K562 (cell line): Measurements from ENCODE around the gene ATPAF2. TPM values are rescaled to one million over a fixed set of nuclear protein-coding genes. Genes with fewer than 3 reads are reported as not detected.

Experiments used
- ELF1 ChIP-seq: fragments of 200-800 bp; sonication (Bioruptor generic); IDR thresholded peaks from 2 replicates; pipeline ENCODE4 v1.6.1; 2016; ENCODE audit warnings: missing genetic modification characterization, missing compliant biosample characterization
- EZH2 ChIP-seq: IDR thresholded peaks from 2 replicates; pipeline ENCODE4 v1.6.1; 2012; ENCODE audit warnings: low read depth, mild to moderate bottlenecking, inconsistent platforms, low read length, borderline replicate concordance
- HOXB6 ChIP-seq: fragments of 250-450 bp; sonication (Bioruptor Pico); IDR thresholded peaks from 2 replicates; pipeline ENCODE4 v1.5.1; 2022; ENCODE audit warnings: mild to moderate bottlenecking, borderline replicate concordance
- NFRKB ChIP-seq: fragments of 450-650 bp; IDR thresholded peaks from 2 replicates; pipeline ENCODE4 v1.6.1; 2016; ENCODE audit warnings: low read depth
- PURB ChIP-seq: sonication (generic); formaldehyde crosslinking; IDR thresholded peaks from 2 replicates; pipeline ENCODE4 v1.9.0; 2021; ENCODE audit warnings: low read depth, mild to moderate bottlenecking, missing genetic modification reagents
- SMAD3 ChIP-seq: fragments of 450-650 bp; formaldehyde crosslinking; conservative IDR thresholded peaks from 2 replicates; pipeline ENCODE4 v1.4.0; 2020; ENCODE audit warnings: mild to moderate bottlenecking
- SREBF1 ChIP-seq: fragments of 150-350 bp; IDR thresholded peaks from 2 replicates; pipeline ENCODE4 v1.6.1; 2014; ENCODE audit warnings: antibody characterized with exemption, low read depth, low read length, borderline replicate concordance
- SRSF3 ChIP-seq: fragments of 200-400 bp; formaldehyde crosslinking; IDR thresholded peaks from 2 replicates; pipeline ENCODE4 v1.6.1; 2016; ENCODE audit warnings: mild to moderate bottlenecking, low read length, moderate library complexity; ENCODE audit not compliant: insufficient read depth
- ZNF707 ChIP-seq: fragments of 250-450 bp; sonication (Bioruptor Pico); conservative IDR thresholded peaks from 2 replicates; pipeline ENCODE4 v1.8.0; 2022; ENCODE audit warnings: inconsistent platforms, mild to moderate bottlenecking, moderate library complexity
- polyA plus RNA-seq, 8 experiments: library from polyadenylated mRNA; depleted of rRNA in 4 of 8; stranded (reverse) in 5 of 8; unstranded in 3 of 8; fragments of >200 nt; fragmentation: Nextera tagmentation in 2 of 8; fragmentation: Illumina TruSeq in 1 of 8; extraction: Ambion mirVana in 2 of 8; extraction: Trizol in 1 of 8; gene quantifications; 2 replicates each; pipeline versions ENCODE4 v1.2.1 to v1.2.3, GENCODE V29; 2011 to 2014; ENCODE audit warnings: inconsistent platforms in 1 of 8, missing spikeins in 1 of 8
- total RNA-seq, 7 experiments: library from RNA; depleted of rRNA in 6 of 7; stranded (reverse); fragments of >200 nt in 6 of 7; fragmentation: Illumina TruSeq in 2 of 7; extraction: Trizol in 2 of 7; gene quantifications; 2 replicates each; pipeline versions ENCODE4 v1.2.1 to v1.2.3, GENCODE V29; 2011 to 2021; ENCODE audit warnings: low replicate concordance in 1 of 7
- TF ChIP-seq, protein P1 (sequence below), 2 experiments: fragments of 450-650 bp; formaldehyde crosslinking in 1 of 2; IDR thresholded peaks; 2 replicates each; pipeline versions ENCODE4 v1.4.0 to v1.6.1; 2014 to 2020; ENCODE audit warnings: mild to moderate bottlenecking in 2 of 2, borderline replicate concordance in 1 of 2, low read depth in 1 of 2
- TF ChIP-seq, protein P2 (sequence below): fragments of 450-650 bp; IDR thresholded peaks from 2 replicates; pipeline ENCODE4 v1.6.1; 2017; ENCODE audit warnings: antibody characterized with exemption
- TF ChIP-seq, protein P3 (sequence below): fragments of 450-650 bp; IDR thresholded peaks from 2 replicates; pipeline ENCODE4 v1.6.1; 2018; ENCODE audit not compliant: partially characterized antibody

The ATPAF2 gene
- total and polyA plus RNA-seq, 9 of the 15 experiments (the other 6 are each of a cell fraction or from before 2014, with no cell fraction given): 2.1 to 19.2 (median 11.3) TPM

DNA sequence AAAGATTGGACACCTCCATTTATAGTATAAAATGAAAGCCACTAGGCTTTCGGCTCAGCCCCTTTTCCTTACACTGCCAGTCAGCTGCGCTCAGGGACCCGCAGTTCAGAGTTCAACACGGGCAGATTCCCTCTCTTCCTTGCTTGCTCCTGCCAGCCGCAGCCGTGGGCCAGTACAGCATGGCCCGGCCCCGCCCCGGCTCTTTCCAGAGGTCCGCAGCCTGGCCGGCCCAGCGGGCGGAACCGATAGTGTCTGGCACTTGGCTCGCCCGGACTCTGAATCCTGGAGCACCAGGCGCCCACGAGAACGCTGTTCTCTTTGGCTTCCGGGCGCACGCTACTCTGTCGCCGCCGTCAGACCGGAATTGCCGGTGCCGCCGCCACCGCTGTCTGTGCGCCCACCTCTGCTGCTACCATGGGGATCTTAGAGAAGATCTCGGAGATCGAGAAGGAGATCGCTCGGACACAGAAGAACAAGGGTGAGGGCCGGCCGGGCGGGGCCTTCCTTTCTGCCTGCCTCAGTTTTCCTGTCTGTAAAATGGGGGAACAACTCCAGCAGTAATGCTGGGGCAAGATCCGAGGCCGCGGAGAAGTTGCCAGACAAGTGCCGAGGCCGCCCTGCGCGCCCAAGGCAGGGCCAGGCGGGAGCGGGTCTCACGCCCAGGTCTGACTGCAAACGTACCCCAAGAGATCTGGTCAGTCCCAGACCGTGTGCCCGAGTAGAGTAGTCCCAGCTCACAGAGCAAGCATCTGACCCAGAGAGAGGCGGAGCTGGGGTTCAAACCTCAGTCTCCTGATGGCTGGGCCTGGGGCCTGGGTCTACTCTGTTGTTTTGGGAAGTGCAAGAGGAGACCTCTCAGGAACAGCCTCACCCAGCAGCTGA is 48.9 kb upstream of the ATPAF2 start, which contains the start of gene DRG2 (continued):
- TF ChIP-seq, protein P1, sequence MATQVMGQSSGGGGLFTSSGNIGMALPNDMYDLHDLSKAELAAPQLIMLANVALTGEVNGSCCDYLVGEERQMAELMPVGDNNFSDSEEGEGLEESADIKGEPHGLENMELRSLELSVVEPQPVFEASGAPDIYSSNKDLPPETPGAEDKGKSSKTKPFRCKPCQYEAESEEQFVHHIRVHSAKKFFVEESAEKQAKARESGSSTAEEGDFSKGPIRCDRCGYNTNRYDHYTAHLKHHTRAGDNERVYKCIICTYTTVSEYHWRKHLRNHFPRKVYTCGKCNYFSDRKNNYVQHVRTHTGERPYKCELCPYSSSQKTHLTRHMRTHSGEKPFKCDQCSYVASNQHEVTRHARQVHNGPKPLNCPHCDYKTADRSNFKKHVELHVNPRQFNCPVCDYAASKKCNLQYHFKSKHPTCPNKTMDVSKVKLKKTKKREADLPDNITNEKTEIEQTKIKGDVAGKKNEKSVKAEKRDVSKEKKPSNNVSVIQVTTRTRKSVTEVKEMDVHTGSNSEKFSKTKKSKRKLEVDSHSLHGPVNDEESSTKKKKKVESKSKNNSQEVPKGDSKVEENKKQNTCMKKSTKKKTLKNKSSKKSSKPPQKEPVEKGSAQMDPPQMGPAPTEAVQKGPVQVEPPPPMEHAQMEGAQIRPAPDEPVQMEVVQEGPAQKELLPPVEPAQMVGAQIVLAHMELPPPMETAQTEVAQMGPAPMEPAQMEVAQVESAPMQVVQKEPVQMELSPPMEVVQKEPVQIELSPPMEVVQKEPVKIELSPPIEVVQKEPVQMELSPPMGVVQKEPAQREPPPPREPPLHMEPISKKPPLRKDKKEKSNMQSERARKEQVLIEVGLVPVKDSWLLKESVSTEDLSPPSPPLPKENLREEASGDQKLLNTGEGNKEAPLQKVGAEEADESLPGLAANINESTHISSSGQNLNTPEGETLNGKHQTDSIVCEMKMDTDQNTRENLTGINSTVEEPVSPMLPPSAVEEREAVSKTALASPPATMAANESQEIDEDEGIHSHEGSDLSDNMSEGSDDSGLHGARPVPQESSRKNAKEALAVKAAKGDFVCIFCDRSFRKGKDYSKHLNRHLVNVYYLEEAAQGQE (IDR thresholded peaks at IDR 0.05; ENCODE audit: borderline replicate concordance): no peak; the same call in 1 of the 2 replicates
- TF ChIP-seq, protein P1 (CRISPR knock-in tag; IDR thresholded peaks at IDR 0.05; ENCODE audit: low read depth): 0 out of 2 replicates have a peak, but pooled peaks have one; percentile 40
- TF ChIP-seq ZNF707 (CRISPR knock-in tag) (no peak), SMAD3 (CRISPR knock-in tag) (no peak), HOXB6 (CRISPR knock-in tag) (no peak), SREBF1 (no peak), SRSF3 (no peak), ELF1 (tag) (peak; percentile 80), NFRKB (peak; percentile 69; the same call in 1 of the 2 replicates), PURB (CRISPR knock-in tag) (no peak), EZH2 (no peak)
- TF ChIP-seq, protein P2, sequence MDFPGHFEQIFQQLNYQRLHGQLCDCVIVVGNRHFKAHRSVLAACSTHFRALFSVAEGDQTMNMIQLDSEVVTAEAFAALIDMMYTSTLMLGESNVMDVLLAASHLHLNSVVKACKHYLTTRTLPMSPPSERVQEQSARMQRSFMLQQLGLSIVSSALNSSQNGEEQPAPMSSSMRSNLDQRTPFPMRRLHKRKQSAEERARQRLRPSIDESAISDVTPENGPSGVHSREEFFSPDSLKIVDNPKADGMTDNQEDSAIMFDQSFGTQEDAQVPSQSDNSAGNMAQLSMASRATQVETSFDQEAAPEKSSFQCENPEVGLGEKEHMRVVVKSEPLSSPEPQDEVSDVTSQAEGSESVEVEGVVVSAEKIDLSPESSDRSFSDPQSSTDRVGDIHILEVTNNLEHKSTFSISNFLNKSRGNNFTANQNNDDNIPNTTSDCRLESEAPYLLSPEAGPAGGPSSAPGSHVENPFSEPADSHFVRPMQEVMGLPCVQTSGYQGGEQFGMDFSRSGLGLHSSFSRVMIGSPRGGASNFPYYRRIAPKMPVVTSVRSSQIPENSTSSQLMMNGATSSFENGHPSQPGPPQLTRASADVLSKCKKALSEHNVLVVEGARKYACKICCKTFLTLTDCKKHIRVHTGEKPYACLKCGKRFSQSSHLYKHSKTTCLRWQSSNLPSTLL: no peak
- TF ChIP-seq, protein P3, sequence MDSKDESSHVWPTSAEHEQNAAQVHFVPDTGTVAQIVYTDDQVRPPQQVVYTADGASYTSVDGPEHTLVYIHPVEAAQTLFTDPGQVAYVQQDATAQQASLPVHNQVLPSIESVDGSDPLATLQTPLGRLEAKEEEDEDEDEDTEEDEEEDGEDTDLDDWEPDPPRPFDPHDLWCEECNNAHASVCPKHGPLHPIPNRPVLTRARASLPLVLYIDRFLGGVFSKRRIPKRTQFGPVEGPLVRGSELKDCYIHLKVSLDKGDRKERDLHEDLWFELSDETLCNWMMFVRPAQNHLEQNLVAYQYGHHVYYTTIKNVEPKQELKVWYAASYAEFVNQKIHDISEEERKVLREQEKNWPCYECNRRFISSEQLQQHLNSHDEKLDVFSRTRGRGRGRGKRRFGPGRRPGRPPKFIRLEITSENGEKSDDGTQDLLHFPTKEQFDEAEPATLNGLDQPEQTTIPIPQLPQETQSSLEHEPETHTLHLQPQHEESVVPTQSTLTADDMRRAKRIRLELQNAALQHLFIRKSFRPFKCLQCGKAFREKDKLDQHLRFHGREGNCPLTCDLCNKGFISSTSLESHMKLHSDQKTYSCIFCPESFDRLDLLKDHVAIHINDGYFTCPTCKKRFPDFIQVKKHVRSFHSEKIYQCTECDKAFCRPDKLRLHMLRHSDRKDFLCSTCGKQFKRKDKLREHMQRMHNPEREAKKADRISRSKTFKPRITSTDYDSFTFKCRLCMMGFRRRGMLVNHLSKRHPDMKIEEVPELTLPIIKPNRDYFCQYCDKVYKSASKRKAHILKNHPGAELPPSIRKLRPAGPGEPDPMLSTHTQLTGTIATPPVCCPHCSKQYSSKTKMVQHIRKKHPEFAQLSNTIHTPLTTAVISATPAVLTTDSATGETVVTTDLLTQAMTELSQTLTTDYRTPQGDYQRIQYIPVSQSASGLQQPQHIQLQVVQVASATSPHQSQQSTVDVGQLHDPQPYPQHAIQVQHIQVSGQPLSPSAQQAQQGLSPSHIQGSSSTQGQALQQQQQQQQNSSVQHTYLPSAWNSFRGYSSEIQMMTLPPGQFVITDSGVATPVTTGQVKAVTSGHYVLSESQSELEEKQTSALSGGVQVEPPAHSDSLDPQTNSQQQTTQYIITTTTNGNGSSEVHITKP: no peak
